ENCODE results near the gene SAMD4A. TPM values are rescaled to one million over a fixed set of nuclear protein-coding genes. Genes with fewer than 3 reads are reported as not detected.

Gene SAMD4A
- total RNA-seq, 1 experiment from 2014 or later = 9.6 TPM

DNA sequence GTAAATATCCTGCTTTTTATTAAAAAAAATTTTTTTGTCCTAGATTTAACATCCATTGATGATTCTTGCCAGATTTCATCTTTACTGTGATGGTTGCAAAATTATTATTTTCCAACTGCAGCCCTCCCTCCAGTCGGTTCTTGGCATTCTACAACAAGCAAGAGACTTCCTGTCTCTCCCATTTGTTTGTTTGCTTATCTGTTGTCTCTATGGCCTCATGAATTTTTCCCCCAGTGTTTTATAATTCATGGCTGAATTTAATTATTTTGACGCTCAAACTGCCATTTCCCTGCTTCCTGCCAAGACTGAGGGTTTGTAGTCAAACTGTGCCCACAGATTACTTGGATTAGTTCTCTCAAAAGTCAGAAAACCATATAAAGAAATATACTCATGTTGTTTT lies 31.3 kb upstream of the SAMD4A start:
- no CpG with 5 or more reads among the region's 2 CpGs for WGBS (ENCODE audit: extremely low coverage, insufficient read length, low lambda C conversion rate)
- Histone ChIP-seq H3K4ac (ENCODE audit: low read depth, low read length) (no peak overlapping the region), H3K27ac (ENCODE audit: insufficient read length, low read depth, low read length) (no peak overlapping the region), H3K79me2 (ENCODE audit: insufficient read depth, low read length) (no peaks in the 10 kb centered on the region), H4K8ac (replicated peaks; ENCODE audit: insufficient read length, low read depth, low read length) (no peak overlapping the region), H2BK120ac (ENCODE audit: low read depth, low read length, poor library complexity, severe bottlenecking) (no peak overlapping the region), H3K4me2 (ENCODE audit: insufficient read depth, insufficient read length, low read length) (no peak overlapping the region), H2BK20ac (ENCODE audit: low read depth, low read length, poor library complexity, severe bottlenecking) (no peak overlapping the region), H2BK12ac (ENCODE audit: insufficient read length, low read depth, low read length) (no peak overlapping the region), H3K27me3 (ENCODE audit: insufficient read depth, low read length) (no peaks in the 10 kb centered on the region), H3K4me1 (ENCODE audit: insufficient read depth, low read length) (no peaks in the 10 kb centered on the region; the same call in 1 of the 2 replicates), H2BK5ac (ENCODE audit: insufficient read length, low read length) (no peak overlapping the region), H4K20me1 (ENCODE audit: control insufficient read depth, insufficient read depth, insufficient read length) (no peaks in the 10 kb centered on the region), H2BK15ac (ENCODE audit: low read depth, low read length) (no peak overlapping the region), H3K56ac (ENCODE audit: insufficient read length, low read depth, low read length) (no peak overlapping the region), H3K9ac (ENCODE audit: extremely low read depth, insufficient read length, low read length) (no peak overlapping the region), H3T11ph (ENCODE audit: low read length) (no peak overlapping the region), H3K18ac (ENCODE audit: insufficient read length, low read depth, low read length) (no peak overlapping the region), H4K5ac (ENCODE audit: insufficient read length, low read depth, low read length) (no peak overlapping the region), H4K91ac (ENCODE audit: insufficient read length, low read depth, low read length) (no peak overlapping the region), H3K14ac (ENCODE audit: insufficient read depth, low read length) (no peak overlapping the region), H2AK5ac (ENCODE audit: insufficient read length, low read length) (no peak overlapping the region), H3K9me3 (ENCODE audit: control insufficient read depth, low read depth, low read length) (no peaks in the 10 kb centered on the region), H3K79me1 (ENCODE audit: insufficient read depth, low read depth, low read length, poor library complexity, severe bottlenecking) (no peaks in the 10 kb centered on the region), H3K23ac (ENCODE audit: insufficient read length, low read depth, low read length) (no peak overlapping the region), H2AFZ (ENCODE audit: low read length) (no peak overlapping the region), H3K23me2 (ENCODE audit: insufficient read length, low read depth, low read length, poor library complexity, severe bottlenecking) (no peaks in the 10 kb centered on the region)
- Mint-ChIP-seq H3K9me3 (no peaks in the 10 kb centered on the region), H3K27me3 (ENCODE audit: low read depth) (no peaks in the 10 kb centered on the region), H3K36me3 (ENCODE audit: insufficient read depth in 1 of 3, low read depth in 3 of 3) (peaks cover 0 to 15% (median 1%) of the 10 kb centered on the region in 3 experiments; a peak in 5 of 7 replicates), H3K27ac (peak overlapping the region; percentile 20 to 71 (median 59); a peak in 6 of 7 replicates), H3K4me3 (no peak overlapping the region), H3K4me1 (peaks cover 9 to 15% of the 10 kb centered on the region in 2 experiments)
- DNase-seq = no peak
- TF ChIP-seq, protein P1, sequence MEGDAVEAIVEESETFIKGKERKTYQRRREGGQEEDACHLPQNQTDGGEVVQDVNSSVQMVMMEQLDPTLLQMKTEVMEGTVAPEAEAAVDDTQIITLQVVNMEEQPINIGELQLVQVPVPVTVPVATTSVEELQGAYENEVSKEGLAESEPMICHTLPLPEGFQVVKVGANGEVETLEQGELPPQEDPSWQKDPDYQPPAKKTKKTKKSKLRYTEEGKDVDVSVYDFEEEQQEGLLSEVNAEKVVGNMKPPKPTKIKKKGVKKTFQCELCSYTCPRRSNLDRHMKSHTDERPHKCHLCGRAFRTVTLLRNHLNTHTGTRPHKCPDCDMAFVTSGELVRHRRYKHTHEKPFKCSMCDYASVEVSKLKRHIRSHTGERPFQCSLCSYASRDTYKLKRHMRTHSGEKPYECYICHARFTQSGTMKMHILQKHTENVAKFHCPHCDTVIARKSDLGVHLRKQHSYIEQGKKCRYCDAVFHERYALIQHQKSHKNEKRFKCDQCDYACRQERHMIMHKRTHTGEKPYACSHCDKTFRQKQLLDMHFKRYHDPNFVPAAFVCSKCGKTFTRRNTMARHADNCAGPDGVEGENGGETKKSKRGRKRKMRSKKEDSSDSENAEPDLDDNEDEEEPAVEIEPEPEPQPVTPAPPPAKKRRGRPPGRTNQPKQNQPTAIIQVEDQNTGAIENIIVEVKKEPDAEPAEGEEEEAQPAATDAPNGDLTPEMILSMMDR (conservative IDR thresholded peaks at IDR 0.05) = no peak
